Occipital lobe (tissue), 2 donors: Measurements from ENCODE around the gene SF3B4. TPM values are rescaled to one million over a fixed set of nuclear protein-coding genes. Genes with fewer than 3 reads are reported as not detected.

Experiments used
- DNase-seq: peaks from one replicate; lab custom pipeline; 2025; lab: John Stamatoyannopoulos, UW
- total RNA-seq: library from RNA; depleted of rRNA; stranded (reverse); fragments of >200 nt; gene quantifications from one replicate; pipeline ENCODE4 v1.2.3, GENCODE V29; 2014

SF3B4 gene
- total RNA-seq, 1 donor from 2014 or later, result 8.4 TPM

DNA sequence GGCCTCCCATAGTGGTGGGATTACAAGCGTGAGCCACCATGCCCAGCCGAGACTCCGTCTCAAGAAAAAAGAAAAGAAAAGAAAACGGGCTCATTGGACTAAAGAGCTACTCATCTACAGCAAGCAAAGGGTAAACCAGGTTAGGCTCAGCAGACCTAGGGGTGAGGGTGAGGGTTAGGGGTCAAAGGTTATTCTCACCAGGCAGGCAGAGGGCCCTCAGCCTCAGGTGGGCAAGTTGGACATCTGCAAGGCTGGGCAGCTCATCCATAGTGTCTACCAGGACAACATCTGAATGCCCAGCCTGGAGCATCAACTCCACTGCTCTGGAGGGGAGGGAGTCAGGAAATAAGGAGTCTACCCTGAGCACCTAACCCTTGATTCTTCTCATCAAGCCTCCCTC, 5.6 kb upstream of the SF3B4 start:
- DNase-seq, result no peak

DNA sequence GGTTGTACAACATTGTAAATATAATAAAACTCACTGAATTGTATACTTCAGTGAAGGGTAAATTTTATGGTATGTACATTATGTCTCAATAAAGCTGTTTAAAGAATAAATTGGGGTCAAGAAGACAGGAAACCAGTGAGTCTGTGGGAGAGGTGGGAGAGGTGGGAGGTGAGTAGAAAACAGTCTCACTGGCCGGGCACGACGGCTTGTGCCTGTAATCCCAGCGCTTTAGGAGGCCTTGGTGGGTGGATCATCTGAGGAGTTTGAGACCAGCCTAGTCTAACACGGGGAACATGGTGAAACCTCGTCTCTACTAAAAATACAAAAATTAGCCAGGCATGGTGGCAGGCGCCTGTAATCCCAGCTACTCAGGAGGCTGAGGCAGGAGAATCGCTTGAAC, 4.9 kb upstream of the SF3B4 start:
- DNase-seq, result no peak

DNA sequence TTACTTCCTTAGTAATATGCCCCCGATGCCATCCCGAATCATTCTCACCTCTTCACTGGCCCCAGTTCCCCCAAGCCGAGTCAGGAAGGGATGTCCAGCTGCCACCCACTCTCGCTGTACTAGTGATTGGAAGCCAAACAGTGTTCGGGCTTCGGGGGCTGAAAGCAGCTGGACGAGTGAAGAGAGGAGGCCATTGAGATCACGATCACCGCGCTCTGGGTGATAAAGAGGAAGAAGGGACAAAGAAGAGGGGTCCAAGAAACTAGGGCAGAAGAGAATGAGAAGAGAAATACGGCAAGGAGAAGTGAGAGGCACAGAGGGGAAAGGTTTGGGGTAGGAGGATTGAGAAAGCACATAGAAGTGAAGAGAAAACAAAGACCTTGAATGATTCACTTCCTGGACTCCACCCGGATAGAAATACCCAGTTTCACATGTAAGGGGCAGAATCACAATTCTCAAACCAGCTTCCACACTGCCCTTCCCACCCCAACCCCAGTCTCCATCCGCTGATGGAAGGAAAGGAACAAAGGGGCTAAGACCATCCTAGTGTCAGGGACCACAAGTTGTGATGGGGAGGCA, 3.7 kb upstream of the SF3B4 start:
- DNase-seq, result no peak

DNA sequence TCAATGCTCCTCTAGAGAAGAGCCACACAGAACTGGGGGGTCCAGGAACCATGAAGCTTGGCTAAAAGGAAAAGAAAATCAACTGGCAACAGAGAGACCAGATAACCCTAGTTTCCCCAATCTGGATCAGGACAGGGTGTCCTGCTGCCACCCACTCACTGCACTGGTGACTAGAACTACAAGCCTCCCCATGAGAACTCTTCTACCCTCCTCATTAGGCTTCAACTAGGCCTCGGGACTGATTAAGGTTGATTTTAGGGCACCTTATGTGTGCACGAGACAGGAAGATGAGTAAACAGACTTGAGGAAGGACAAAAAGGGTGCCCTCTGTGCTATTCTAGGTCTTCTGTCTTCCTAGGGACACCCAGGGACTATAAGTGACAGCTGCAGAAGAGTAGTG, 2.3 kb upstream of the SF3B4 start:
- DNase-seq, result no peak

DNA sequence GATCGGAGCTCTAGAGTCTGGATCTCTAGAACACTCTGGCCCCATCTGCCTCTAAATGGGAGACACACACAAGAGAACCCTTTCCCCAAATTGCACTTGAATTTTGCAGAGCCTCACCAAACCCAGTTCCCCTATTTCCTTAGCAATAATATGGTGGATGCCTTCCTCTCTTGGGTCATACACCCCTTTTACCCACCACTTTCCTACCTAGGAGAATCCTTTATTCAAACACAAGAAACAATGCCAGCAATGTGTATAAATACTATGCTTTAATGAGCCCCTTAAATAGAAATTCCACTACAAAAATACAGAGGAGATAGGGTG, 760 bp upstream of the SF3B4 start:
- no peak for DNase-seq

- DNase-seq, result no peak
Observed at GRCh38 chr1:149927056-149927562, 494 bp downstream of the SF3B4 start.

DNA sequence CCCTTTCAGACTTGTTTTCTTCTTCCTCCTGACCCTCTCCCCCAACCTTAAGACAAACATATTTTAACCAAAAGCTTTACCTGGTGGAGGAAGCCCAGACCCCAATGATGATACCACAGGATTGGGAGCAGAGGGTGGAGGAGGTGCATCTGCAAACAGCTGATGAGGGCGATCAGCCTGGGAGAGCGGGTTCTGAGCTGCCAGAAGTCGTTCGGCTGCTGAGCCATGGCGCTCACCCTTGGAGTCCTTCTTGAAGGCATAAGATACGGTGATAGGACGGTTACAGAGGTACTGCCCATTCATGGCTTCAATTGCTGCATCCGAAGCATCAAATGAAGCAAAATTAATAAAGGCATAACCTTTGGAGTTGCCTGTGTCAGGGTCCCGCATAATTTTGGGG, 1.3 kb downstream of the SF3B4 start:
- no peak for DNase-seq

DNA sequence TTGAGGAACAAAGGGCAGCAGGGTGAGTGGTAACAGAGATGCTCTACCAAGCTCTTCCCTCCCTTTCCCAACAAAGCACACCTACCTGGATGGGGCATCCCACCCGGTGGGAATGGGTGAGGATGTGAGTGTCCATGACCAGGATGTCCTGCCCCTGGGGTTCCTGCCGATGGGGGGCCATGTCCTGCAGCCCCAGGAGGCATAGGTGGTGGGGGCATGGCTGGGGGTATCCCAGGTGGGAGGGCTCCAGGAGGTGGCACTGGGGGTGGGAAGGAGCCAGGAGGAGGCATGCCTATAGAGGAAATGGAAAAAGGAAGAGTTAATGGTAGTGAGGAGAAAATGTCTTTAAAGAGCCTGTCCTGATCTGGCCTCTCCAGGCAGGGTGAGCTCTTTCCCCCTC, 1.9 kb downstream of the SF3B4 start:
- no peak for DNase-seq

DNA sequence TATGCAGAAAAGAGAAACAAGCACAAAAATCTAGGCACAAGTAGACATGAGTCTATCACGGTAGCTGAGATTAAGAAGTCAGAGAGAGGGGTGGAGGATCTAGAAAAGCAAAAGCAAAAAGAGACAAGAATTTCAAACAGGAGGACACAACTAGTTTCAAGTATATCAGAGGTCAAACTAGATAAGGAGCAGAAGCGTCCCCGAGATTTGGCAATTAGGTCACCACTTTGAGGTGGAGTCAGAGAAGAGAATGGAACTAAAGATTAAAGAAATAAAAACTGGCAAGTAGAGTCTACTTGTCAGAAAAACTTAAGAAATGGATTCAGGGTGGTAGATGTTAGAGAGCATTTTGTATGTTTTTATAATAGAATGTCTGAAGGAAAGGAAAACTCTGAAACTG, 2.3 kb downstream of the SF3B4 start:
- no peak for DNase-seq

DNA sequence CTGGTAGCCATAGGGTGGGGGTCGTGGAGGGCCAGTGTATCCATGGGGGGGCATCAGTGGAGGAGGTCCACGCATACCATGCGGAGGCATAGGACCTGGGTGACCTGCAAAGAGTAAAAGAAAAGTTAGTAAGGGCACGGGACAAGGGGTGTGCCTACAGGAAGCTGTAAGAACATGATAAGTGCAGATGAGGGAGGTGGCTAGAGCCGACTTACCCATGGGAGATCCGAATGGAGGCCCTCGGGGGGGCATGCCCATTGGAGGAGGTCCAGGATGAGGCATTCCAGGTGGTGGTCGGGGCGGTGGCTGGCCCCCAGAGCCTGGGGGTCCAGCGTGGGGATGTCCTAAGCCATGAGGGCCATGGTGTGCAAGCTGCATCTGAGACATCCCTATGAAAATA, 4.0 kb downstream of the SF3B4 start:
- DNase-seq, result no peak

DNA sequence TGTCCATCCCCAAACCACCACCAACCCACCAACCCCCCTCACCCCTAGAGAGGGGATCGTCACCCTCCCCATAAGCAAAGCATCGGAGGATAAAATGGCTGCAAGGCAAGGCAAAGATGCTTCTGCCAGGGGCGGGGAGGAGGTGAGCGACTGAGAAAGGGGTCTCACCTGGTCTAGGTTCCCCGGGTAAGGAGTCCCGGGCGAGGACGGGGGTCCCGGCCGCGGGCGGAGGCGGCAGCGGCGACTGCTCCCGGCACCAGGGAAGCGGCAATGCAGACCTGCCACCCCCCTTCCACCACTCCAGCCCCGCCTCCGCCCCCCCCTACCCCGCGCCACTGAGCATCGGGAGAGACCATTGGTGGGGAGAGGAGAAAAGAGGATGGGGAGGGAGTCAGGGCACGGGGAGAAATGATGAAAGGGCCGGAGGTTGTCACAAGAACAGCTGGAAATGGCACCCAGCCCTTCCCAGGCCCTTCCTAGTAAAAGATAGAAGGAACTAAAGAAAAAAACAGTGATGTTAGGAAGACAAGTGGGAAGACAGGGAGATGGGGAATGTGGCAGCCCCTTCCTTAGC, 9.9 kb downstream of the SF3B4 start, which contains the start of gene SV2A:
TSS of gene SV2A (minus strand) at position 274 of the 574 bp plus-strand sequence. CDS start 4,004 bp downstream, outside the sequence.
- peak; percentile 83 for DNase-seq

DNA sequence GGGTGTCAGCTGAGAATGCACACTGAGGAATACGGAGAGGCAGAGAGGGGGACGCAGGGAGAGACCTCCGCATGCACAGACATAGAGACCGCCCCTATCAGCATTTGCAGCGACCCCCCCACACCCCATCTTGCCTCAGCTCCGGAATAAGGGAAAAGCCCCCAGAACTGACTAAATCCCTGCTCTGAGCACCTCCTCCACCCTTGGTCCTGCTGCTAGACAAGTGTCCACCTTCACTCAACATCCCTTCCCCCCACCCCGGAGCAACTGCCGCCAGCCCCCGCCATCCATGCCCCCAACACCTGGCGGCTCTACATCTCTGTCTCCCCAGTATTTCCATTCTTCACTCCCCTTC, 10.7 kb downstream of the SF3B4 start:
- no peak for DNase-seq

DNA sequence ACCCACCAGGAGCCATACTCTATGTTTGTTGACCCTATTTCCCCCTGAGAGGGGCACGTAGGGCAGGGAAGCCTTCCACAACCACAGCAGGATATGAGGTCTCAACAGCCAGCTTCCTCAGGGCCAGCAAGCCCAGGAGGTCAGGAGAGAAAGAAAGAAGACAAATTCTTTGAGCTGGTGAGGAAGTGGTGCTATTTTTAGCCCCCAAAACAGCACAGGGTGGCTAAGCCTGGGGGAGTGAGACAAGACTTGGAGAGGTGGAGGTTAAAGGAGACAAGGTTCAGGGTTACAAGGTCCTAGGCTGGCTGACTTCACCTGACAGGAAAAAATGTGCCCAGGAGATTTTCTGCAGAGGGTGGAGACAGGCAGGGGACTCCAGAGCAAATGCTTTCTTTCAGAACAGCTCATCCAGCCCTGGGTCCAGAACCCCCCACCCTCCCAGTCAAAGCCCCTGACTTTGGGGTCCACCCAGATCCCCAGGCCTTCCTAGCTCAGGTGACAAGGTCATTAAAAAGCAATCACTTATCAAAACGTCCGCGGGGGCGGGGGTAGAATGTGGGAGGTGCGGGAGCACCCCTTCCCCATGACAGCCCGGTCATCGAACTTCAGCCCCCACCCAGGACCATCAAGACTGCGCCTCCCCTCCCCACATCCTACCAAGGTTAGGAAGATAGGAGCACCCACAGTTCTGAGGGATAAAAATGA, 11.3 kb downstream of the SF3B4 start:
- DNase-seq, result no peak

- DNase-seq, result no peak
Observed at GRCh38 chr1:149915429-149916192, 12.0 kb downstream of the SF3B4 start.

GRCh38 chr1:149914545-149914944, 13.1 kb downstream of the SF3B4 start:
- no peak for DNase-seq

- no peak for DNase-seq
Observed at GRCh38 chr1:149906570-149907075, 21.0 kb downstream of the SF3B4 start.

GRCh38 chr1:149903836-149904491, 23.6 kb downstream of the SF3B4 start:
- DNase-seq, result no peak

GRCh38 chr1:149899460-149900284, 27.9 kb downstream of the SF3B4 start, which contains the start of gene BOLA1:
BOLA1 (plus strand) TSS chr1:149899568; CDS start chr1:149900060, 492 bp downstream.
- DNase-seq, result peak; percentile 90

GRCh38 chr1:149896575-149896974, 31.0 kb downstream of the SF3B4 start:
- no peak for DNase-seq

GRCh38 chr1:149888999-149889289, 38.7 kb downstream of the SF3B4 start:
- no peak for DNase-seq
